Cardiac fibroblast (primary cell): ENCODE results near the gene PTMS.
A peak's percentile ranks its signal among the peaks of the same experiment; 100 is the strongest.

ENCODE experiments used
- DNase-seq, 2 donors: peaks; one replicate each; pipeline versions ENCODE4 v3.0.0 to v3.0.0-alpha.2; 2010; ENCODE audit warnings: low read depth in 2 of 2
- H3K4me3 ChIP-seq, 2 donors: replicated peaks in 1 of 2; 1 replicate in 1 of 2; 2 replicates in 1 of 2; pipeline ENCODE4 v1.5.1; 2011; ENCODE audit warnings: low read depth in 2 of 2, low read length in 2 of 2, mild to moderate bottlenecking in 2 of 2, moderate library complexity in 1 of 2
- TF ChIP-seq, protein P1 (sequence below): IDR thresholded peaks from one replicate; pipeline ENCODE4 v1.5.1; 2011; ENCODE audit warnings: low read depth, mild to moderate bottlenecking, low read length, inconsistent platforms

The PTMS gene

GRCh38 chr12:6752921-6753771, 13.0 kb upstream of the PTMS start, which contains the start of gene MLF2:
MLF2 (minus strand) TSS chr12:6753141; CDS start chr12:6752334, 807 bp downstream.
- peak; percentile 100 for DNase-seq
- TF ChIP-seq, protein P1, sequence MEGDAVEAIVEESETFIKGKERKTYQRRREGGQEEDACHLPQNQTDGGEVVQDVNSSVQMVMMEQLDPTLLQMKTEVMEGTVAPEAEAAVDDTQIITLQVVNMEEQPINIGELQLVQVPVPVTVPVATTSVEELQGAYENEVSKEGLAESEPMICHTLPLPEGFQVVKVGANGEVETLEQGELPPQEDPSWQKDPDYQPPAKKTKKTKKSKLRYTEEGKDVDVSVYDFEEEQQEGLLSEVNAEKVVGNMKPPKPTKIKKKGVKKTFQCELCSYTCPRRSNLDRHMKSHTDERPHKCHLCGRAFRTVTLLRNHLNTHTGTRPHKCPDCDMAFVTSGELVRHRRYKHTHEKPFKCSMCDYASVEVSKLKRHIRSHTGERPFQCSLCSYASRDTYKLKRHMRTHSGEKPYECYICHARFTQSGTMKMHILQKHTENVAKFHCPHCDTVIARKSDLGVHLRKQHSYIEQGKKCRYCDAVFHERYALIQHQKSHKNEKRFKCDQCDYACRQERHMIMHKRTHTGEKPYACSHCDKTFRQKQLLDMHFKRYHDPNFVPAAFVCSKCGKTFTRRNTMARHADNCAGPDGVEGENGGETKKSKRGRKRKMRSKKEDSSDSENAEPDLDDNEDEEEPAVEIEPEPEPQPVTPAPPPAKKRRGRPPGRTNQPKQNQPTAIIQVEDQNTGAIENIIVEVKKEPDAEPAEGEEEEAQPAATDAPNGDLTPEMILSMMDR = no peak

GRCh38 chr12:6753772-6754356, 12.3 kb upstream of the PTMS start:
- no peak overlapping the region for H3K4me3 ChIP-seq
- TF ChIP-seq, protein P1 = peak; percentile 96
- no peak for DNase-seq

More at GRCh38 chr12:6752921-6753771, 13.0 kb upstream of the PTMS start, which contains the start of gene MLF2:
- H3K4me3 ChIP-seq = peak within 1 kb of the TSS; percentile 84 to 94

GRCh38 chr12:6754411-6754810, 11.8 kb upstream of the PTMS start:
- no peak overlapping the region for H3K4me3 ChIP-seq
- TF ChIP-seq, protein P1 = no peak
- DNase-seq = no peak

DNA sequence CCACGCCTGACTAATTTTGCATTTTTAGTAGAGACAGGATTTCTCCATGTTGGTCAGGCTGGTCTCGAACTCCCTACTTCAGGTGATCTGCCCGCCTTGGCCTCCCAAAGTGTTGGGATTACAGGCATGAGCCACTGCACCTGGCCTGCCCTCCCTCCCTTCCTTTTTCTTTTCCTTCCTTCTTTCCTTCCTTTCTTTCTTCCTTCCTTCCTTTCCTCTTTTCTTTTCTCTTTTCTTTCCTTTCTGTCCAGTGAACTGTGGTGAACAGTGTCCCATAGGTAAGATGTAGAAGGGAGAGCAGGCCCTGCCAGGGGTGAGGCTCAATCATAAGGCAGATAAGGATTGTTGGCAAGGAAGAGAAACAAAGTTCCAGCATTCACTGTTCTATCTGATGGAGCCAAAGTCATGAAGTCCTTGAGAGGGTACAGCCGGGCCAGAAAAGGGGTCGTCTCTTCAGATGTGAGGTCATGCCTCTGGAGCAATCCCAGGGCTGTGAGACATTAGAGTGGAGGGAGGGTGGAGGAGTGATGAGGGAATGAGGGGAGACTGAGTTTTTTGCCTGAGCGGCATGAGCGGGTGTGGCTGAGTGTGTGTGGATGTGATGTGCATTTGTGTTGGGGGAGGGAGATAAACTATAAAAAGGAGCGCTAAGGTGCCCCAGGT, 9.0 kb upstream of the PTMS start:
- TF ChIP-seq, protein P1 = no peak
- DNase-seq = no peak
- no peak overlapping the region for H3K4me3 ChIP-seq

DNA sequence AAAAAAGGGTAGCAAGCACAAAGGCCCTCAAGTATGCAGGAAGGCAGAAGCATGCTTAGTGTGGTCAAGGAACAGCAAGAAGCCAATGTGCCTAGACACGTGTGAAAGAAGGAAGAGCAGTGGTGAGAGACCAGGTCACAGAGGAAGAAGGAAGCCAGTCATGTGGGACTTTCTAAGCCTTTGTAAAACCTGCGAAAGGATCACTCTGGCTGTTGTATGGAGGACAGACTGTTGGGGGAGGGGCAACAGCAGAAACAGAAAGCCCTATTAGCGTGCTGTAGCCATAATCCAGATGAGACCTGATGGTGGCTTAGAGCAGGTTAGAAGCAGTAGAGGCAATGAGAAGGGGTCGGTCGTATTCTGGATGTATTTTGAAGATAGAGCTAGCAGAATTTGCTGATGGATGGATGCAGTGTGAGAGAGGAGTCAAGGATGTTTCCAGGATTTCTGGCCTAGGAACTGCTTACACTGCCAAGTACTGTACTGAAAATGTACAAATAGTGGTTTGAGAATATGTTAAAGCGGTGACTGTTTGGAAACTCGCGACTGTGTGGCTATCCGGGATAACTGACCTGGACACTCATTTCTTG, 7.6 kb upstream of the PTMS start:
- no peak for DNase-seq
- H3K4me3 ChIP-seq = no peak overlapping the region
- TF ChIP-seq, protein P1 = no peak

DNA sequence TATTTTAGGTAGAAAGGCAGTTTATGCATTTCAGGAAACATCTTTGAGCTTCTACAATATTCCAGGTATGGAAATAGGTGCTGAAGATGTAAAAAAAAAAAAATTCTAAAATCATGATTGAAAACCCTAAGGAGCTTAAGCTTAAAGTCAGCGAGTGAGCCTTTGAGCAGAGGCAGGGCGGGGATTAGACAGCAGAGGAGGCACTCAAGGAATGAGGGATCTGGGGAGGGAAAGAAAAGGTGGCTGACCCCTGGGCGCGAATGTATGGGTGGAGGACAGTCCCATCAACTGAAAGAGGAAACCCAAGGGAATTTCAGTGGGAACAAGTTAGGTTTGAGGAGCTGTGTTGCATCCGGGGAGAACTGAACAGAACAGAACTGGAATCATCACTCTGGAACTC, 6.4 kb upstream of the PTMS start:
- TF ChIP-seq, protein P1 = no peak
- no peak overlapping the region for H3K4me3 ChIP-seq
- DNase-seq = no peak
